Peyer's patch (tissue), 4 donors: ENCODE measurements around the gene PRDM15. TPM values are rescaled to one million over a fixed set of nuclear protein-coding genes. Genes with fewer than 3 reads are reported as not detected.

Source experiments
- DNase-seq, 3 donors: peaks; one replicate each; pipeline ENCODE4 v3.0.0-alpha.2; 2017 to 2019
- H3K27ac ChIP-seq, 4 donors: fragments of 200-600 bp; sonication (generic); one replicate each; pipeline ENCODE4 v1.5.1; 2016 to 2019
- H3K27me3 ChIP-seq, 2 donors: fragments of 200-600 bp; sonication (generic); one replicate each; pipeline ENCODE4 v1.5.1; 2019
- H3K36me3 ChIP-seq, 3 donors: fragments of 200-600 bp; sonication (generic); one replicate each; pipeline ENCODE4 v1.5.1; 2016 to 2019
- H3K4me1 ChIP-seq, 4 donors: fragments of 200-600 bp; sonication (generic); one replicate each; pipeline ENCODE4 v1.5.1; 2016 to 2019
- H3K4me3 ChIP-seq, 4 donors: fragments of 200-600 bp; sonication (generic); 1 replicate in 3 of 4; 2 replicates in 1 of 4; pipeline ENCODE4 v1.5.1; 2016 to 2019; ENCODE audit warnings: mild to moderate bottlenecking in 1 of 4
- H3K9me3 ChIP-seq, 4 donors: fragments of 200-600 bp; sonication (generic); one replicate each; pipeline ENCODE4 v1.5.1; 2016 to 2019; ENCODE audit warnings: mild to moderate bottlenecking in 1 of 4
- POLR2A ChIP-seq, 2 donors: fragments of 450-650 bp; IDR thresholded peaks; one replicate each; pipeline ENCODE4 v1.5.1; 2017; ENCODE audit warnings: antibody characterized with exemption in 2 of 2, mild to moderate bottlenecking in 2 of 2, moderate library complexity in 2 of 2
- total RNA-seq, 4 donors: library from RNA; depleted of rRNA; stranded (reverse); fragments of >200 nt; gene quantifications; one replicate each; pipeline ENCODE4 v1.1.0, GENCODE V29; 2016
- TF ChIP-seq, protein P1 (sequence below), 6 experiments: fragments of 450-650 bp in 4 of 6; fragments of 200-600 bp in 2 of 6; sonication (generic) in 1 of 6; IDR thresholded peaks; one replicate each; pipeline ENCODE4 v1.5.1; 2017 to 2019; ENCODE audit warnings: antibody characterized with exemption in 6 of 6, mild to moderate bottlenecking in 3 of 6, moderate library complexity in 1 of 6

Gene PRDM15
- total RNA-seq, 4 donors from 2014 or later: 9.3 to 47.9 (median 16.9) TPM

DNA sequence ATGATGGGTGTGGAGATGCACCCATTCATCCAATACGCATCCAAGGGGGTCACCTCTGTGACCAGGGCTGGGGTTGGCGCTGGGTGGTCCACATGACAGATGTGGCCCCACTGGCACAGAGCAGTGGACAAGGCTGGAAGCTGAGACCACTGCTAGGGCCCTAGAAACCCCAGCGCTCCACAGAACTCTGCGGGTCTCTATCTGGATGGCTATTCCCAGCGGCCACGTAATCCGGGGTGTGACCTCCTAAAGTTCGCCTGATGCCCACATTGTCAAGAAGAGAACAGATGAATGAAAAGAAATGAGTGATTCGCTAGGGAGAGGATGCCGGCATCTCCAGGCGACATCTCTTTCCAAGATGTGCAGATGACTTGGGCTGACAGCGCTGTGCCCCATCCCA is 55.2 kb downstream of the PRDM15 start:
- no peak overlapping the region for H3K27ac ChIP-seq
- H3K9me3 ChIP-seq: no peaks in the 10 kb centered on the region
- DNase-seq: no peak
- H3K4me3 ChIP-seq: no peak overlapping the region
- TF ChIP-seq, protein P1, sequence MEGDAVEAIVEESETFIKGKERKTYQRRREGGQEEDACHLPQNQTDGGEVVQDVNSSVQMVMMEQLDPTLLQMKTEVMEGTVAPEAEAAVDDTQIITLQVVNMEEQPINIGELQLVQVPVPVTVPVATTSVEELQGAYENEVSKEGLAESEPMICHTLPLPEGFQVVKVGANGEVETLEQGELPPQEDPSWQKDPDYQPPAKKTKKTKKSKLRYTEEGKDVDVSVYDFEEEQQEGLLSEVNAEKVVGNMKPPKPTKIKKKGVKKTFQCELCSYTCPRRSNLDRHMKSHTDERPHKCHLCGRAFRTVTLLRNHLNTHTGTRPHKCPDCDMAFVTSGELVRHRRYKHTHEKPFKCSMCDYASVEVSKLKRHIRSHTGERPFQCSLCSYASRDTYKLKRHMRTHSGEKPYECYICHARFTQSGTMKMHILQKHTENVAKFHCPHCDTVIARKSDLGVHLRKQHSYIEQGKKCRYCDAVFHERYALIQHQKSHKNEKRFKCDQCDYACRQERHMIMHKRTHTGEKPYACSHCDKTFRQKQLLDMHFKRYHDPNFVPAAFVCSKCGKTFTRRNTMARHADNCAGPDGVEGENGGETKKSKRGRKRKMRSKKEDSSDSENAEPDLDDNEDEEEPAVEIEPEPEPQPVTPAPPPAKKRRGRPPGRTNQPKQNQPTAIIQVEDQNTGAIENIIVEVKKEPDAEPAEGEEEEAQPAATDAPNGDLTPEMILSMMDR (IDR thresholded peaks at IDR 0.05): no peak
- TF ChIP-seq POLR2A (IDR thresholded peaks at IDR 0.05): no peak
- peaks cover 0 to 28% (median 0%) of the 10 kb centered on the region in 3 donors for H3K36me3 ChIP-seq
- H3K4me1 ChIP-seq: no peaks in the 10 kb centered on the region
- H3K27me3 ChIP-seq: no peaks in the 10 kb centered on the region

DNA sequence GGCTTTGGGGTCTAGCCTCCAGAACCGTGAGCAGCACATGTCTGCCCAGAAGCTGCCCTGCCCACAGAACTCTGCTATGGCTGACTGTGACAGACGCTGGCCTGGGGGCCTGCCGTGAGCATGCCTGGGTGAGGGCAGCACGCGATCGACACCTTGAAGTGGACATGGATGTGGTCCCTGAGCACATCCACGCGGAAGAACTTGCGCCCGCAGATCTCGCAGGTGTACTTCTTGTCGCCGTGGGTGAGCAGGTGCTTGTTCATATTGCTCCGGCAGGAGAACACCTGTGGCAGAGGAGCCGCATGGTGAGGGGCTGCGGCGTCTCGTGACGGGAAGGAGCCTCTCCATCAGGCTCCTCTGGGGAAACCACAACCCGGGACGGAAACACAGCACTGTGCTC is 56.0 kb downstream of the PRDM15 start:
- H3K4me1 ChIP-seq: no peaks in the 10 kb centered on the region
- H3K36me3 ChIP-seq: peaks cover 0 to 24% (median 0%) of the 10 kb centered on the region in 3 donors
- TF ChIP-seq POLR2A (IDR thresholded peaks at IDR 0.05): no peak
- TF ChIP-seq, protein P1 (IDR thresholded peaks at IDR 0.05): no peak
- no peak overlapping the region for H3K4me3 ChIP-seq
- DNase-seq: peak in 1 of 3 donors; percentile 39
- no peaks in the 10 kb centered on the region for H3K9me3 ChIP-seq
- no peak overlapping the region for H3K27ac ChIP-seq
- H3K27me3 ChIP-seq: no peaks in the 10 kb centered on the region

GRCh38 chr21:41821756-41822431 is 57.2 kb downstream of the PRDM15 start:
- no peaks in the 10 kb centered on the region for H3K9me3 ChIP-seq
- H3K4me3 ChIP-seq: no peak overlapping the region
- TF ChIP-seq, protein P1 (IDR thresholded peaks at IDR 0.05): no peak
- no peak for TF ChIP-seq POLR2A (IDR thresholded peaks at IDR 0.05)
- no peak for DNase-seq
- no peaks in the 10 kb centered on the region for H3K27me3 ChIP-seq
- no peak overlapping the region for H3K27ac ChIP-seq
- peaks cover 0 to 19% (median 0%) of the 10 kb centered on the region in 3 donors for H3K36me3 ChIP-seq
- no peaks in the 10 kb centered on the region for H3K4me1 ChIP-seq

GRCh38 chr21:41821081-41821755 is 57.9 kb downstream of the PRDM15 start:
- H3K4me1 ChIP-seq: no peaks in the 10 kb centered on the region
- DNase-seq: peak in 1 of 3 donors; percentile 37
- peaks cover 0 to 19% (median 0%) of the 10 kb centered on the region in 3 donors for H3K36me3 ChIP-seq
- no peaks in the 10 kb centered on the region for H3K27me3 ChIP-seq
- no peak overlapping the region for H3K27ac ChIP-seq
- no peaks in the 10 kb centered on the region for H3K9me3 ChIP-seq
- no peak overlapping the region for H3K4me3 ChIP-seq
- no peak for TF ChIP-seq POLR2A (IDR thresholded peaks at IDR 0.05)
- TF ChIP-seq, protein P1 (IDR thresholded peaks at IDR 0.05): no peak

- TF ChIP-seq, protein P1 (IDR thresholded peaks at IDR 0.05): no peak
- no peak for TF ChIP-seq POLR2A (IDR thresholded peaks at IDR 0.05)
- no peaks in the 10 kb centered on the region for H3K4me1 ChIP-seq
- DNase-seq: peak in 1 of 3 donors; percentile 25
- peaks cover 0 to 17% (median 0%) of the 10 kb centered on the region in 3 donors for H3K36me3 ChIP-seq
- H3K27ac ChIP-seq: no peak overlapping the region
- H3K27me3 ChIP-seq: no peaks in the 10 kb centered on the region
- no peak overlapping the region for H3K4me3 ChIP-seq
- no peaks in the 10 kb centered on the region for H3K9me3 ChIP-seq
Observed at GRCh38 chr21:41820384-41821080, 58.6 kb downstream of the PRDM15 start.
